ENCODE measurements around the gene UXT.
A peak's percentile ranks its signal among the peaks of the same experiment; 100 is the strongest.

Gene UXT

DNA sequence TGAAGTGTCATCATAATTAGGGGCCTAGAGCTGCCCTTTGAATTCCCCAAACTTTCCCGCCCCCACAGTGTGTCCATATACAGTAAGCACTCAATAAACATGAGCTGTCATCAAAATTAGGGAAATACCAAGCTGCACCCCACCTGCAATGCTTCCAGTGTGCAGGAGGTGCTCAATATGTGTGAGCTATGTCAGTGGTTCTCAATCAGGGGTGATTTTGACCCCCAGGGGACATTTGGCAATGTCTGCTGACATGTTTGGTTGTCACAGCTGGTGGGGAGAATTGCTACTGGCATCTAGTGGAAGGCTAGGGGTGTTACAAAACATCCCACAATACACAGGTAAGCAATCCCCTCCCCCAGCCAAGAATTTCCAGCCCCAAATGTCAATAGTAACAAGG is 30.0 kb downstream of the UXT start:
- POLR2A ChIA-PET = interaction anchor here (0.9 to 1.4 kb wide), 2 partner anchors 20 to 73 kb away, joined by 4 read pairs; no protein-coding TSS in a partner anchor
- no peak for DNase-seq (ENCODE audit: extremely low spot score)
- CTCF ChIA-PET = interaction anchor here (1.0 kb wide), 1 partner anchor 67 kb away, joined by 3 read pairs; no protein-coding TSS in a partner anchor
- TF ChIP-seq ARNT (IDR thresholded peaks at IDR 0.05) (no peak), CTBP1 (IDR thresholded peaks at IDR 0.05; ENCODE audit: borderline replicate concordance) (no peak), FOXK2 (IDR thresholded peaks at IDR 0.05) (no peak), FOXM1 (IDR thresholded peaks at IDR 0.05; ENCODE audit: borderline replicate concordance) (no peak), FOXA1 (IDR thresholded peaks at IDR 0.05) (no peak), TARDBP (IDR thresholded peaks at IDR 0.05) (no peak), ZNF384 (IDR thresholded peaks at IDR 0.05) (no peak), HDGF (IDR thresholded peaks at IDR 0.05; ENCODE audit: borderline replicate concordance) (no peak), ELF4 (IDR thresholded peaks at IDR 0.05) (no peak), SP1 (IDR thresholded peaks at IDR 0.05) (no peak), LEF1 (IDR thresholded peaks at IDR 0.05; ENCODE audit: borderline replicate concordance) (no peak), L3MBTL2 (conservative IDR thresholded peaks at IDR 0.05) (no peak), SUZ12 (IDR thresholded peaks at IDR 0.05) (no peak), BHLHE40 (IDR thresholded peaks at IDR 0.05; ENCODE audit: borderline replicate concordance) (no peak), NFRKB (IDR thresholded peaks at IDR 0.05) (no peak)
- TF ChIP-seq, protein P1, sequence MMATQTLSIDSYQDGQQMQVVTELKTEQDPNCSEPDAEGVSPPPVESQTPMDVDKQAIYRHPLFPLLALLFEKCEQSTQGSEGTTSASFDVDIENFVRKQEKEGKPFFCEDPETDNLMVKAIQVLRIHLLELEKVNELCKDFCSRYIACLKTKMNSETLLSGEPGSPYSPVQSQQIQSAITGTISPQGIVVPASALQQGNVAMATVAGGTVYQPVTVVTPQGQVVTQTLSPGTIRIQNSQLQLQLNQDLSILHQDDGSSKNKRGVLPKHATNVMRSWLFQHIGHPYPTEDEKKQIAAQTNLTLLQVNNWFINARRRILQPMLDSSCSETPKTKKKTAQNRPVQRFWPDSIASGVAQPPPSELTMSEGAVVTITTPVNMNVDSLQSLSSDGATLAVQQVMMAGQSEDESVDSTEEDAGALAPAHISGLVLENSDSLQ (IDR thresholded peaks at IDR 0.05) = no peak

DNA sequence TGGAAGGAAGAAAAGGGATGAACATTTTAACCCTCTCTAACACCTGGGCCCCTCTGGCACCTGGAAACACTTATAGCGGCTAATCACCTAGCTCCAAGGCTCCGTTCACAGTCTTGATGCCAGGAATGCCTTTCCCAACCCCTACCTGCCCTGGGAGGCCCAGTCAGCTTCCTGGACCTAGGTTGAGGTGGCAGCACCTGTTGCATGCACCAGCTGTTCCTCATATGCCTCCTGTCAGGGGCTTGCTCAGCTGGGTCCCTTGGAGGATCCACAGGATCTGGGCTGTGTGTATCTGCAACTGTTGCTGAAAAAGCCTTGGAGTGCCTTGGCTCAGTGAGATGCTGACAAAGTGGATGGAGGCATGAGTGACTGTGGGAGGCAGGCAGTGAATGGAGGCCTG is 33.6 kb downstream of the UXT start:
- DNase-seq (ENCODE audit: extremely low spot score) = no peak
- ChIA-PET CTCF (no interaction called here), POLR2A (no interaction called here)
- no peak for TF ChIP-seq SUZ12 (IDR thresholded peaks at IDR 0.05)
- TF ChIP-seq LEF1 (IDR thresholded peaks at IDR 0.05; ENCODE audit: borderline replicate concordance) = no peak
- TF ChIP-seq SP1 (IDR thresholded peaks at IDR 0.05) = no peak
- no peak for TF ChIP-seq L3MBTL2 (conservative IDR thresholded peaks at IDR 0.05)
- TF ChIP-seq ELF4 (IDR thresholded peaks at IDR 0.05) = no peak
- no peak for TF ChIP-seq HDGF (IDR thresholded peaks at IDR 0.05; ENCODE audit: borderline replicate concordance)
- TF ChIP-seq TARDBP (IDR thresholded peaks at IDR 0.05) = no peak
- TF ChIP-seq NFRKB (IDR thresholded peaks at IDR 0.05) = no peak
- TF ChIP-seq, protein P1 (IDR thresholded peaks at IDR 0.05) = no peak
- TF ChIP-seq CTBP1 (IDR thresholded peaks at IDR 0.05; ENCODE audit: borderline replicate concordance) = no peak
- TF ChIP-seq FOXK2 (IDR thresholded peaks at IDR 0.05) = no peak
- no peak for TF ChIP-seq FOXM1 (IDR thresholded peaks at IDR 0.05; ENCODE audit: borderline replicate concordance)
- no peak for TF ChIP-seq BHLHE40 (IDR thresholded peaks at IDR 0.05; ENCODE audit: borderline replicate concordance)
- no peak for TF ChIP-seq ARNT (IDR thresholded peaks at IDR 0.05)
- no peak for TF ChIP-seq FOXA1 (IDR thresholded peaks at IDR 0.05)

DNA sequence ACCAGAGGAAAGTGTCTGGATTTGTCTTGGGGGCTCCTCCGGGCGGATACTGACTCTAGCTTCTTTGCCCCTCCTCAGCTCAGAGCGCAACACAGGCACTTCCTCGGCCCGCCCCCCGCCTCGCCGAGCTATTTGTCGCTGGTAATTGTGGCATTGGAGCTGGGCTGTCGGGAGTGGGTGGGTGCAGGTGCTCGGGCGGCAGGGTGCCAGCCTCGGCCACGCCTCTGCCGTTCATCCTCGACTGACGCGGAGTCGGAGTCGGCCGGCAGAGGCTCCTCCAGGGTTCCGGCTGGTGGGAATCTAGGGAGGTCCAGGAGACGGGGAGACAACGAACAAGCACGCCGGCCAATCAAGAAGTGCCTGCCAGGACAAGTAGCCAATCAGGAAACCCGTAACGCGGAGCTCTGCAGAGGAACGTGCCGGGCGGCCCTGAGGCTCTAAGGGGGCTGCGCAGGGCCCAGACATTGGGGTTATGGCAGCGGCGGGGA is 35.4 kb downstream of the UXT start:
- CTCF ChIA-PET = no interaction called here
- TF ChIP-seq FOXA1 (IDR thresholded peaks at IDR 0.05) (no peak), FOXM1 (IDR thresholded peaks at IDR 0.05; ENCODE audit: borderline replicate concordance) (no peak), SP1 (IDR thresholded peaks at IDR 0.05) (no peak), HDGF (IDR thresholded peaks at IDR 0.05; ENCODE audit: borderline replicate concordance) (no peak), CTBP1 (IDR thresholded peaks at IDR 0.05; ENCODE audit: borderline replicate concordance) (no peak), SUZ12 (IDR thresholded peaks at IDR 0.05) (no peak), NFRKB (IDR thresholded peaks at IDR 0.05) (no peak), FOXK2 (IDR thresholded peaks at IDR 0.05) (no peak), LEF1 (IDR thresholded peaks at IDR 0.05; ENCODE audit: borderline replicate concordance) (no peak), TARDBP (IDR thresholded peaks at IDR 0.05) (no peak), BHLHE40 (IDR thresholded peaks at IDR 0.05; ENCODE audit: borderline replicate concordance) (no peak), L3MBTL2 (conservative IDR thresholded peaks at IDR 0.05) (peak; percentile 67), ELF4 (IDR thresholded peaks at IDR 0.05) (no peak)
- TF ChIP-seq, protein P1 (IDR thresholded peaks at IDR 0.05) = peak; percentile 93
- DNase-seq (ENCODE audit: extremely low spot score) = peak; percentile 83
- POLR2A ChIA-PET = interaction anchor here (0.9 to 1.1 kb wide), 3 partner anchors 9 to 82 kb away, joined by 3 to 6 read pairs (median 3); no protein-coding TSS in a partner anchor

DNA sequence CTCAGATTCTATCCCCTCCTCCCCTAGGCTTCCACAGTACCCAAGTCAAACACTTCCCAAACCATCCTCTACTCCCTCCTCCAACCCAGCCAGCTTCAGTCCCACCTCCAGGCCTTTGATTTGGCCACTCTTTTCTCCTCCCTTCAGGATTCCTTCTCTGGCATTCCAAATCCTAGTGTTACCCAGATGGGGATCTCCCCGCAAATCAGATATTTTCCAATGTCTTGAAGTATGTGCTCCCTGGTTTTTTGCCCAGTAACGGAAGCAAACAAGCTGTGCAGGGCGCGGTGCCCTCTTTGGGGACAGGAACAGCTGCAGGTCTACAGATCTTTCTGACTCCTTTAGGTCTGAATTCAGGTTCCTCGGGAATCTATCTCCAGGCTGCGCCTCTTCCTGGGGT is 37.1 kb downstream of the UXT start:
- POLR2A ChIA-PET = no interaction called here
- TF ChIP-seq ZNF384 (IDR thresholded peaks at IDR 0.05) (no peak), TARDBP (IDR thresholded peaks at IDR 0.05) (no peak), HDGF (IDR thresholded peaks at IDR 0.05; ENCODE audit: borderline replicate concordance) (no peak), NFRKB (IDR thresholded peaks at IDR 0.05) (no peak), FOXK2 (IDR thresholded peaks at IDR 0.05) (no peak), FOXA1 (IDR thresholded peaks at IDR 0.05) (no peak), SP1 (IDR thresholded peaks at IDR 0.05) (no peak), CTBP1 (IDR thresholded peaks at IDR 0.05; ENCODE audit: borderline replicate concordance) (no peak), LEF1 (IDR thresholded peaks at IDR 0.05; ENCODE audit: borderline replicate concordance) (no peak), L3MBTL2 (conservative IDR thresholded peaks at IDR 0.05) (no peak)
- CTCF ChIA-PET = no interaction called here
- DNase-seq (ENCODE audit: extremely low spot score) = no peak

- ChIA-PET CTCF (no interaction called here), POLR2A (no interaction called here)
- TF ChIP-seq CTBP1 (IDR thresholded peaks at IDR 0.05; ENCODE audit: borderline replicate concordance) (no peak), ARNT (IDR thresholded peaks at IDR 0.05) (no peak), HDGF (IDR thresholded peaks at IDR 0.05; ENCODE audit: borderline replicate concordance) (no peak), FOXM1 (IDR thresholded peaks at IDR 0.05; ENCODE audit: borderline replicate concordance) (no peak), FOXK2 (IDR thresholded peaks at IDR 0.05) (no peak), L3MBTL2 (conservative IDR thresholded peaks at IDR 0.05) (no peak), SP1 (IDR thresholded peaks at IDR 0.05) (no peak), ZNF384 (IDR thresholded peaks at IDR 0.05) (no peak), FOXA1 (IDR thresholded peaks at IDR 0.05) (no peak)
- TF ChIP-seq, protein P1 (IDR thresholded peaks at IDR 0.05) = no peak
- DNase-seq (ENCODE audit: extremely low spot score) = no peak
Measured at GRCh38 chrX:47620303-47620685, 38.7 kb downstream of the UXT start.

All from HEK293T (cell line).